Stomach (tissue), 4 donors: Measurements from ENCODE around the gene AARSD1.

Source experiments
- POLR2A ChIP-seq, 4 donors: fragments of 450-650 bp; IDR thresholded peaks; one replicate each; pipeline ENCODE4 v1.6.1; 2016; ENCODE audit warnings: antibody characterized with exemption in 4 of 4, control low read depth in 2 of 4, mild to moderate bottlenecking in 1 of 4, moderate library complexity in 1 of 4
- TF ChIP-seq, protein P1 (sequence below), 7 experiments: fragments of 450-650 bp in 4 of 7; fragments of 200-600 bp in 3 of 7; sonication (generic) in 3 of 7; IDR thresholded peaks; one replicate each; pipeline ENCODE4 v1.5.1; 2016 to 2019; ENCODE audit warnings: antibody characterized with exemption in 7 of 7, control low read depth in 2 of 7, mild to moderate bottlenecking in 1 of 7

GRCh38 chr17:42992872-42993271, 28.6 kb upstream of the AARSD1 start:
- TF ChIP-seq, protein P1, sequence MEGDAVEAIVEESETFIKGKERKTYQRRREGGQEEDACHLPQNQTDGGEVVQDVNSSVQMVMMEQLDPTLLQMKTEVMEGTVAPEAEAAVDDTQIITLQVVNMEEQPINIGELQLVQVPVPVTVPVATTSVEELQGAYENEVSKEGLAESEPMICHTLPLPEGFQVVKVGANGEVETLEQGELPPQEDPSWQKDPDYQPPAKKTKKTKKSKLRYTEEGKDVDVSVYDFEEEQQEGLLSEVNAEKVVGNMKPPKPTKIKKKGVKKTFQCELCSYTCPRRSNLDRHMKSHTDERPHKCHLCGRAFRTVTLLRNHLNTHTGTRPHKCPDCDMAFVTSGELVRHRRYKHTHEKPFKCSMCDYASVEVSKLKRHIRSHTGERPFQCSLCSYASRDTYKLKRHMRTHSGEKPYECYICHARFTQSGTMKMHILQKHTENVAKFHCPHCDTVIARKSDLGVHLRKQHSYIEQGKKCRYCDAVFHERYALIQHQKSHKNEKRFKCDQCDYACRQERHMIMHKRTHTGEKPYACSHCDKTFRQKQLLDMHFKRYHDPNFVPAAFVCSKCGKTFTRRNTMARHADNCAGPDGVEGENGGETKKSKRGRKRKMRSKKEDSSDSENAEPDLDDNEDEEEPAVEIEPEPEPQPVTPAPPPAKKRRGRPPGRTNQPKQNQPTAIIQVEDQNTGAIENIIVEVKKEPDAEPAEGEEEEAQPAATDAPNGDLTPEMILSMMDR (IDR thresholded peaks at IDR 0.05): no peak
- TF ChIP-seq POLR2A (IDR thresholded peaks at IDR 0.05): no peak
